ENCODE data around the gene WDR1.

The WDR1 gene

DNA sequence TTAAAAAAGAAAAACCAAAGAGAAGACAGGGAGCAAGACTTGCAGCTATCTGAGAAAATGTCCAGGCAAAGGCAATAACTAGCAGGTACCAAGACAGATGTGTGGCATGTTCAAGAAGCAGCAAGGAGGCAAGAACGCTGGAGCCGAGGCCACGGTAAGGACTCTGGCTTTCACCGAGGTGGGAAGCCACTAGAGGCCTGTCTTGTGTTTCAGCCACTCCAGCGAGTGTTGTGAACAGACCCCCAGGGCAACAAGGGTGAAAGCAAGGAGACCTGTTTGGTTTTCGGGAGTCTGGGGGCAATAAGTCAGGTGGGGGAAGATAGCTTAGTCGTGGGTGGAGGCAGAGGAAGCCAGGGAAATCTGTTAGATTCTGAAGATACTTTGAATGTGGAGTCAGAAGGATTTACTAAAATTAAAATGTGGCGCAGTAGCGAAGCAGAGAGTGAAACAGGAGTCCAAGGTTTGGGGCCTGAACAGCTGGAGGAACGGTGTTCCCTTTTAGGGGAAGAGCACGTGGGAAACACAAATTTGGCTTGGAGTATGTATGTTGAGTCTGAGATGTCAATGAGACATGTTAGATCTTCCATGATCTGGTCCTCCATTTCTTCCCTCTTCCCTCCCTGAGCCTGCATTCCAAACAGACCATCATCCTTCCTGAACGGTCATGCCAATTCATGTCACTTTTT lies 3.1 kb downstream of the WDR1 start:
- no peak for DNase-seq (ENCODE audit: low spot score)

GRCh38 chr4:10112658-10113284 lies 3.8 kb downstream of the WDR1 start:
- DNase-seq (ENCODE audit: low spot score) = no peak

DNA sequence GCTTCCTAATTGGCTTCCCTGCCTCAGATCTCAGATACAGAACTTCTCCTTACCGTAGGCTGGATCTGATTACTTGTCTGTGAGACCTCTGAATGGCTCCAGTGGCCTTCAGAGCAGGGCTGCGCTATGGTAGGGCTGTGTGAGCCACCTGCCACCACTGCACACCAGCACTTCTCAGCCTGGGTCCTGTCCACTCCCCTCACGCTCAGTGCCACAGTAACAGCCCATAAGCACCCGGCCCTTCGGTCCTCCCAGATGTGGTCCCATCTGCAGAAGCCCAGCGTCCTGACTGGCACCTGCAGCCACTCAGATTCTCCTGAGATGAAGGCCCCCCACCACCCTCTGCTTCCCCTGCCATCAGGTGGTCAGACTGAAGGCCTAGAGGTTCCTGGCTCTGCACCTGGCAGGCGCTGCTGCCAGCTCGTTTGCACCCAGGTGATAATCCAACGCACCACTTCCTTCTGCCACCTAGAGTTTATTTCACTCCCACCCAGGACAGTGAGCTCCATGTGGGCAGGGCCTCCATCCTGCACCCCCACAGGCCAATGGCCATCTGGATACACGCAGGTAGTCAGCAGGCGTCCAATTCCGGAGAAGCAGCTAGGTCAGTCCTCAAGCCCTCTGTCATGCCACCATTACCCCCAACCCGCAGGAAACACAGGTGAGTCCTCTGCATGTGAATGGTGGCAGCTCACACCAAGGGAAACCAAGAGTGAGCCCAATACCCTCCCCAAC lies 5.4 kb downstream of the WDR1 start:
- no peak for DNase-seq (ENCODE audit: low spot score)

DNA sequence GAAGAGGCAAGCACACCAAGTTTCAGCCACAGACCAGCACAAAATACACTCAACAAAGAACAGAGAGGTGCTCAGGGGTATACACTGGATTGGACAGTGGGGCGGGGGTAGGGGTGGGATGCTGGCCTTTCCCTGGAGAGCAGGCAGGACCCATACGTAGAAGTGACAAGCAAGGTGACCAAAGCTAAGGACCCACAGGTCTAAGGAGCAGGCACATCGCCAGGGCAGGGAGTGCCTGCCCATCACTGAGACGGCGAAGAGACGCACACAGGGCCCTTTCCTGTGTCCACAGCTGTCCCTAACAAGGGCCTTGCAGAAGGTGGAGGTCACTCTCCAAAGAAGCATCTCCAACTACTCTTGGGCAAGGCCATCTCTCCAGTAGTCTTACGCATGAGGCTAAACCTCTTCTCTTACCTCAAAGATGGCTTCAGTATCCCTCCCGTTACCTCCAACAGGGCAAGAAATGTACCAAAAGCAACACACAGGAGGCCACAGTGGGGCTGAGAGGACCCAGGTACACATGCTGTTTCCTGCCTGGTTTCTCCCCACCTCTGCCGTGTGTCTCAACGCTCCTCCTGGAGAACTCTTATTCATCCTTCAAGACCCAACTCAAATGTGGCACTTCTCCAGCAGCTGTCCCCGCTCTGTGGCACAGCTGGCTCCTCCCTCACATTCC lies 6.5 kb downstream of the WDR1 start:
- no peak for DNase-seq (ENCODE audit: low spot score)

DNA sequence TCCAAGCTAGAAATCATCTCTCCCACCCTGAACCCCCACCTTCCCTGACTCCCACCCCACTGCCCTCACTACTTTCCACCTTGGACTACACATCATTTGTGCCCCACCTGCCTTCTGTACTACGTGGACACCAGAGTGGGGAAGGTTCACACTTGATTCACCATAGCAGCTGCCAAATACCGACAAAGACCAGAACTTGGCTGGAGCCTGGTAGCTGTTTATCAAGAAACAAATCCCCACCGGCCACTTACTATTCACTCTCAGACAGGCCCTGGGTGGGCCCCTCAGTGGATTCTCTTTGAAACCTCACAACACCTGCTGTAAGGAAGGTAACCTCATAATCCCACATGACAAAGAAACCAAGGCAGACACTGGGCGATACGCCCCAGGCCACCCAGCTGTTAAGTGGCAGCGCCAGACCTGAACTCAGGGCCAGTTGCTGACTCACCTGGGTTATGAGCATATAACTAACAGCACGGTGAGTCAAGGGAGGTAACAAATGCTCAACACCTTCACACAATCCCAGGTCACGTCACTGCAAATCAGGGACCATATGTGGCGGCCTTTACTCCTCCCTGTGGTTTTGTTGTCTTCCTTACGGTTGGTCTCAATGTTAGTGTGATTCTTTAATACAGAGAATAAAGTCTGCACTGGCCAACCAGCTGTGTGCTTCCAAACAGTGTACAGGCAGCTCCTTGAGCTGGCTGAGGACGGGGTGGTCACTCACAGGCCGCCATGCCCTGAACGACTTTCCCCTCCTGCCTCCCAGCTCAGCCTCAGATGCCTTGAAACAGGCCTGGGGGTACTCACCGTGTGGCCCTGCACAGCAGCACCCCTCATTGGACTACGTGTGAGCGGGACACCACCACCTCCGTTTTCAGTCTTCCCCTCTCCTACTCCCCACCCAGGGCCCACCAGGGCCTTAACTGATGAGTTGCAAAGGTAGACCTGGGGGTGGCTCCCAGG lies 7.5 kb downstream of the WDR1 start:
- DNase-seq (ENCODE audit: low spot score) = no peak

- no peak for DNase-seq (ENCODE audit: low spot score)
Observed at GRCh38 chr4:10108391-10108790, 8.2 kb downstream of the WDR1 start.

- DNase-seq (ENCODE audit: low spot score) = no peak
Observed at GRCh38 chr4:10107111-10108091, 9.2 kb downstream of the WDR1 start.

DNA sequence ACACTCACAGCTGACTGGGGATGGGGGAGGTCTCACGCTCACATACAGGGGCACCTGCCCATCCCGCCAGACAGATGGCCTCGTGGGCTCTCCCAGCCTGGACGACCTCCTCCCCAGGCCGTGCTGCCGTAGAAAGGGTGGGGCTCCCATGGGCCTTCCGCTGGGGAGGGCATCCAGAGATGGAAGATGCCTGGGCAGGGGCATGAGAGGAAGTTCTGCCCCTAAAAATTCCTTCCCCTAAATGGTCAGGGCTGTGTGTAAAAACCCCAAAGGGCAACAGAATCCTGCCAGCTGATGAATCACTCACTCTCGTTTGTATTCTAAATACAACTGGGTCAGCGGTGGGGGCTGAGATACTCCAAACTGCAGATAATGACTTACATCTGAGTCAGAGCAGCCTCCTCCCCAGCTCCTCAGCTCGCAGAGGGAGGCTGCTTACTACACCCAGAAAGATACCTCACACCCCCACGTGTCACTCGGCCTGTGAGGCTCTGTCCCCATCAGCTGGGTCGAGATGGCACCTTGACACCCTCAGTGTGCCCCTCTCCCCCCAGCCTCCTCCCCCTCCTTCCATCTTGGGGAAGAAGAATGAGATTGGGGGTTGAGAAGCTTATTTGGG lies 10.1 kb downstream of the WDR1 start:
- peak; percentile 98 for DNase-seq (ENCODE audit: low spot score)

- DNase-seq (ENCODE audit: low spot score) = no peak
Observed at GRCh38 chr4:10105920-10106319, 10.7 kb downstream of the WDR1 start.

GRCh38 chr4:10105421-10105820 lies 11.2 kb downstream of the WDR1 start:
- no peak for DNase-seq (ENCODE audit: low spot score)

GRCh38 chr4:10104991-10105276 lies 11.7 kb downstream of the WDR1 start:
- DNase-seq (ENCODE audit: low spot score) = no peak

DNA sequence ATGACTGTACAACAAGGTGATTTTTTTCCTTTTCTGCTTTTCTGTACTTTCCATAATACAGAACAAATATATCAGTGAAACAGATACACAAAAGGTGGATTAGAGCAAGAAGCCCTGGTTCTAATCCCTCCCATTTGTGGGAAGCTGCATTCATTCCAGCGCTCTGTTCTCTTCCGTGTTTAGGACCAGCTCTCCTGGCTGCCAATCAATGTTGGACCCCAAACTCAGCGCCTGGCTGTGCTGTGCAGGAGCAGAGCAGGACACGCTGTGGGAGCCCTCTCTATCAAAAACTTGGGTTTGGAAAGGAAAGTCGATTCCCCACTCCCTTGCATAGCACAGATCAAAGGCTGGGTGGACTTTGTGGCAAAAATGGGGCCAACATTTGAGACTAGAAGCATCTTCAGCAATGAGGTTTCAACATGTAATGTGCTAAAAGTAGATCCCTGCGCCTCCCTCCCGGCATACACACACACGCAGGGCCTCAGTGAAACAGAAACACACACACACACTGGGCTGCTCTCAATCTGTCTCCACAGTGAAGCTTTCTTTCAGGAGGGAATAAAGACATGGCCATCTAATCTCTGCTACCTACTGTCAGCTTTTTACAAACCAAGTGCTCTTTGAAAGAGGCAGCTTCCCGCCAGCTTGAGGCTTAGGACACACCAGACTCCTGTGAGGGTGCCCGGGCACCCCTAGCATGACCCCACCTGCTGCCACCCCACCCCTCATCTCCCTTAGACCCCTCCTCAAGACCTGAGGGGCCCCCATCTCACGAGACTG lies 12.2 kb downstream of the WDR1 start:
- peak; percentile 59 for DNase-seq (ENCODE audit: low spot score)

GRCh38 chr4:10102474-10103332 lies 13.9 kb downstream of the WDR1 start:
- DNase-seq (ENCODE audit: low spot score) = no peak

- no peak for DNase-seq (ENCODE audit: low spot score)
Observed at GRCh38 chr4:10101671-10102473, 14.7 kb downstream of the WDR1 start.

DNA sequence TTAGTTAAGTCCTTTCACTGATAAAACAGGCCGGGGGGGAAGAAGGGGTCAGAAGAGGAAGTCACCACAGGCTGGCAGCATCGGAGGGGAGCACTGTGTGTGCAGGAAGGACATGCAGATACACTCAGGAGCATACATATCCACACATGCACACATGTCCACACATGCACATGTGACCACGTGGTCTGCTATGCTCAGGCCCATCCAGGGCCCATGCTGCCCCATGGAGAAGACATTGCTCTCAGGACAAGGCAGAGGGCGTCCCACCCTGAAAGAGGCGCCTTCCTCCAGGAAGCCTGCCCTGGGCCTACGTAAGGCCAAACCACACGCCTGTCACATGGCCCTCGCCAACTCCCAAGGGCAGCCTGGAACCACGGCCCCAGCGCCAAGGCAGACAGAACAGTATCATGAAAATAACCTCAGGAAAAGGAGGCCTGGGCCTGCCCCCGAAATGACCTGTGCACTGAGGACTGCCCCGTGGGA lies 15.8 kb downstream of the WDR1 start:
- no peak for DNase-seq (ENCODE audit: low spot score)

DNA sequence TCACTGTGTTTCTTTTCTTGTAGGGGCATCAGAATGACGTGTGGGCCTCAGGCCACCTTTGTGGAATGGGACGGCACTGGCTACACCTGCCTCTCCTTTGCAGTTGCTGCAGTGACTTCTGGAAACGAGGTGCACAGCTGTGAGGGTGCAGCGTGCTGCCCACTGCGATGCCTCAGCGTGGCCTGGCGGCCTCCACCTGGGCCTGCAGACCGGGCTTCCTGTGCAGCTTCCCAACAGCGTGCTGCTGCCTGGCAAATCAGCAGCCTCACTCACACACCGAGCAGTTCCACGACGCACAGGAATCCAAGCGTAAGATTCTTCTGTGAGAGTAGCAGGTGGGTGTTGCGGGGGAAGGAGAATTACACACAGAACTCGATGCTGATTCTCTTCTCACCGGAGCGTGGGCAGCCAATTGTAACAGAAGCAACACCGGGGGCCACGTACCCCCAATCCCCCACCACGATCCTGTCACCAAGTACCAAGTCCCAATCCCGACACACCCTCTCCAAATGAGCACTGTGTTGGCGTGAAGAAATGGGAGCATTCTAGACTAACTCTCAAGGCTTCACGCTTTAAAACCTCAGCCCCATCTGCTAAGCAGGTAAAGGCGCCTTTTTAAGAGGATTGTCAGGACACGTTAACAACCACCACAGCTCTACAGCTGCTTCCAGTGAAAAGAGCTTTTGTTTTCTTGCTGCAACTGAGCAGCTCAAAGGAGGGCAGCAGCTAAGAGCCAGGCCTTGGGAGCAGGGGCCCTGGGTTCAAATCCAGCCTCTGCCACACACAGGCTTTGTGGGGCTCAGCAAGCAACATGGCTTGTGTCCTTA lies 16.9 kb downstream of the WDR1 start:
- DNase-seq (ENCODE audit: low spot score) = no peak

Data from hepatic stellate cell (primary cell).